ENCODE measurements around the gene PLA2G6. TPM values are rescaled to one million over a fixed set of nuclear protein-coding genes. Genes with fewer than 3 reads are reported as not detected.
"Not testable (repeated sequence)": the region's sequence is repeated elsewhere in the genome, so short reads cannot be mapped to it uniquely, and the experiment has no call there.

PLA2G6 gene
- total RNA-seq, 1 experiment from 2014 or later = 1.0 TPM

- no peak for DNase-seq (ENCODE audit: low read depth in 1 of 2, low spot score in 2 of 2)
- Histone ChIP-seq H3K27ac (no peak overlapping the region), H3K36me3 (no peaks in the 10 kb centered on the region), H3K9me3 (replicated peaks) (no peaks in the 10 kb centered on the region), H3K4me3 (no peak overlapping the region), H3K4me1 (replicated peaks) (no peaks in the 10 kb centered on the region), H3K27me3 (replicated peaks) (no peaks in the 10 kb centered on the region)
Measured at GRCh38 chr22:38120359-38121110, 61.1 kb downstream of the PLA2G6 start.

- H3K36me3 ChIP-seq; H3K27ac ChIP-seq; H3K9me3 ChIP-seq (replicated peaks); DNase-seq (ENCODE audit: low read depth in 1 of 2, low spot score in 2 of 2); H3K4me3 ChIP-seq; H3K27me3 ChIP-seq (replicated peaks): not testable (repeated sequence)
- peaks cover 11% of the 10 kb centered on the region for H3K4me1 ChIP-seq (replicated peaks)
Measured at GRCh38 chr22:38118747-38119146, 62.9 kb downstream of the PLA2G6 start.

GRCh38 chr22:38118182-38118581, 63.4 kb downstream of the PLA2G6 start:
- Histone ChIP-seq H3K27me3 (replicated peaks) (no peaks in the 10 kb centered on the region), H3K4me1 (replicated peaks) (peaks cover 11% of the 10 kb centered on the region), H3K4me3 (no peak overlapping the region), H3K36me3 (no peaks in the 10 kb centered on the region), H3K9me3 (replicated peaks) (no peaks in the 10 kb centered on the region), H3K27ac (no peak overlapping the region)
- DNase-seq (ENCODE audit: low read depth in 1 of 2, low spot score in 2 of 2) = no peak

- H3K4me3 ChIP-seq; H3K27ac ChIP-seq; DNase-seq (ENCODE audit: low read depth in 1 of 2, low spot score in 2 of 2): not testable (repeated sequence)
Measured at GRCh38 chr22:38117556-38117955, 64.1 kb downstream of the PLA2G6 start.

GRCh38 chr22:38115423-38116205, 66.0 kb downstream of the PLA2G6 start:
- H3K4me1 ChIP-seq (replicated peaks) = peaks cover 11% of the 10 kb centered on the region
- H3K27ac ChIP-seq = no peak overlapping the region
- DNase-seq (ENCODE audit: low read depth in 1 of 2, low spot score in 2 of 2) = no peak
- no peaks in the 10 kb centered on the region for H3K9me3 ChIP-seq (replicated peaks)
- H3K27me3 ChIP-seq (replicated peaks) = no peaks in the 10 kb centered on the region
- H3K4me3 ChIP-seq = no peak overlapping the region
- no peaks in the 10 kb centered on the region for H3K36me3 ChIP-seq

More at GRCh38 chr22:38117556-38117955, 64.1 kb downstream of the PLA2G6 start:
- H3K27me3 ChIP-seq (replicated peaks); H3K36me3 ChIP-seq; H3K9me3 ChIP-seq (replicated peaks): not testable (repeated sequence)
- peaks cover 11% of the 10 kb centered on the region for H3K4me1 ChIP-seq (replicated peaks)

- peak; percentile 69 to 88 for DNase-seq (ENCODE audit: low read depth in 1 of 2, low spot score in 2 of 2)
- no peaks in the 10 kb centered on the region for H3K27me3 ChIP-seq (replicated peaks)
- H3K4me1 ChIP-seq (replicated peaks) = peaks cover 11% of the 10 kb centered on the region
- no peaks in the 10 kb centered on the region for H3K9me3 ChIP-seq (replicated peaks)
- H3K36me3 ChIP-seq = no peaks in the 10 kb centered on the region
- H3K4me3 ChIP-seq = no peak overlapping the region
- no peak overlapping the region for H3K27ac ChIP-seq
Measured at GRCh38 chr22:38114484-38115398, 66.9 kb downstream of the PLA2G6 start.

GRCh38 chr22:38112381-38112780, 69.2 kb downstream of the PLA2G6 start:
- Histone ChIP-seq H3K27me3 (replicated peaks) (no peaks in the 10 kb centered on the region), H3K36me3 (no peaks in the 10 kb centered on the region), H3K27ac (no peak overlapping the region), H3K9me3 (replicated peaks) (no peaks in the 10 kb centered on the region), H3K4me1 (replicated peaks) (peaks cover 11% of the 10 kb centered on the region), H3K4me3 (no peak overlapping the region)
- no peak for DNase-seq (ENCODE audit: low read depth in 1 of 2, low spot score in 2 of 2)

GRCh38 chr22:38111925-38112355, 69.7 kb downstream of the PLA2G6 start:
- Histone ChIP-seq H3K4me3 (no peak overlapping the region), H3K4me1 (replicated peaks) (peaks cover 11% of the 10 kb centered on the region), H3K27me3 (replicated peaks) (no peaks in the 10 kb centered on the region), H3K27ac (no peak overlapping the region), H3K9me3 (replicated peaks) (no peaks in the 10 kb centered on the region), H3K36me3 (no peaks in the 10 kb centered on the region)
- DNase-seq (ENCODE audit: low read depth in 1 of 2, low spot score in 2 of 2) = no peak

GRCh38 chr22:38110863-38111852, 70.5 kb downstream of the PLA2G6 start:
- H3K4me1 ChIP-seq (replicated peaks) = peaks cover 11% of the 10 kb centered on the region
- H3K27me3 ChIP-seq (replicated peaks) = no peaks in the 10 kb centered on the region
- H3K9me3 ChIP-seq (replicated peaks) = no peaks in the 10 kb centered on the region
- H3K27ac ChIP-seq = no peak overlapping the region
- H3K36me3 ChIP-seq = no peaks in the 10 kb centered on the region
- no peak overlapping the region for H3K4me3 ChIP-seq
- DNase-seq (ENCODE audit: low read depth in 1 of 2, low spot score in 2 of 2) = no peak

GRCh38 chr22:38110008-38110862, 71.4 kb downstream of the PLA2G6 start, which contains the start of gene BAIAP2L2:
TSS of gene BAIAP2L2 (minus strand) at chr22:38110684. CDS start at chr22:38110525, 159 bp downstream.
- peaks cover 11% of the 10 kb centered on the region for H3K4me1 ChIP-seq (replicated peaks)
- no peaks in the 10 kb centered on the region for H3K27me3 ChIP-seq (replicated peaks)
- H3K9me3 ChIP-seq (replicated peaks) = no peaks in the 10 kb centered on the region
- no peaks in the 10 kb centered on the region for H3K36me3 ChIP-seq
- no peak within 1 kb of the TSS for H3K4me3 ChIP-seq
- H3K27ac ChIP-seq = no peak within 1 kb of the TSS
- DNase-seq (ENCODE audit: low read depth in 1 of 2, low spot score in 2 of 2) = no peak

GRCh38 chr22:38109371-38110001, 72.1 kb downstream of the PLA2G6 start:
- no peaks in the 10 kb centered on the region for H3K9me3 ChIP-seq (replicated peaks)
- no peak overlapping the region for H3K27ac ChIP-seq
- peaks cover 4% of the 10 kb centered on the region for H3K4me1 ChIP-seq (replicated peaks)
- no peaks in the 10 kb centered on the region for H3K27me3 ChIP-seq (replicated peaks)
- no peak for DNase-seq (ENCODE audit: low read depth in 1 of 2, low spot score in 2 of 2)
- H3K36me3 ChIP-seq = no peaks in the 10 kb centered on the region
- H3K4me3 ChIP-seq = no peak overlapping the region
